K562 (cell line): Measurements from ENCODE around the gene RET.

Experiments
- SIN3A ChIP-seq, 2 experiments: fragments of 150-350 bp in 1 of 2; IDR thresholded peaks; 2 replicates each; pipeline ENCODE4 v1.6.1; 2011 to 2016; ENCODE audit warnings: borderline replicate concordance in 2 of 2, low read depth in 2 of 2, low read length in 2 of 2, mild to moderate bottlenecking in 2 of 2, moderate library complexity in 2 of 2; ENCODE audit not compliant: control insufficient read depth in 1 of 2
- TARDBP ChIP-seq: fragments of 450-650 bp; IDR thresholded peaks from 2 replicates; pipeline ENCODE4 v1.6.1; 2016

- TF ChIP-seq SIN3A (IDR thresholded peaks at IDR 0.05; ENCODE audit: borderline replicate concordance in 2 of 2, control insufficient read depth in 1 of 2, low read depth in 2 of 2, low read length in 2 of 2) (no peak), TARDBP (no peak)
Observed at GRCh38 chr10:43039624-43040481, 37.0 kb upstream of the RET start.
